GM23338 (cell line): ENCODE data around the gene LRRC3B.

Experiments
- CTCF ChIP-seq, 2 experiments: fragments of 200-600 bp in 1 of 2; sonication (generic) in 1 of 2; conservative IDR thresholded peaks; 2 replicates each; pipeline versions ENCODE4 v1.5.1 to v1.6.1; 2016 to 2017; ENCODE audit warnings: antibody characterized with exemption in 2 of 2, low read depth in 2 of 2, mild to moderate bottlenecking in 2 of 2, moderate library complexity in 1 of 2
- ETS1 ChIP-seq: IDR thresholded peaks from 2 replicates; pipeline ENCODE4 v1.6.1; 2016; ENCODE audit warnings: antibody characterized with exemption
- EZH2 ChIP-seq: fragments of 200-600 bp; sonication (generic); IDR thresholded peaks from one replicate; pipeline ENCODE4 v1.8.0; 2017; ENCODE audit warnings: antibody characterized with exemption, mild to moderate bottlenecking, low read depth; ENCODE audit not compliant: unreplicated experiment
- ZNF331 ChIP-seq: fragments of 250-450 bp; sonication (Bioruptor Pico); IDR thresholded peaks from 2 replicates; pipeline ENCODE4 v1.5.0; 2020; ENCODE audit warnings: low read depth, mild to moderate bottlenecking, moderate library complexity

- TF ChIP-seq ZNF331 (CRISPR knock-in tag) (no peak), EZH2 (no peak), CTCF (conservative IDR thresholded peaks at IDR 0.05; ENCODE audit: low read depth in 2 of 2) (no peak), ETS1 (no peak)
These were observed 91.9 kb downstream of the LRRC3B start for GRCh38 chr3:26714485-26714884.
